H1 (cell line): ENCODE results near the gene GLDC. TPM values are rescaled to one million over a fixed set of nuclear protein-coding genes. Genes with fewer than 3 reads are reported as not detected.

Experiments used
- CTCF ChIA-PET: fragments of 300-600 bp; sonication (Branson Sonifier 250); formaldehyde crosslinking; loops from one replicate; lab custom pipeline; 2021; ENCODE audit not compliant: partially characterized antibody; lab: Charles Lee
- POLR2A ChIA-PET: fragments of 300-600 bp; sonication (Branson Sonifier 250); formaldehyde crosslinking; loops from one replicate; lab custom pipeline; 2021; ENCODE audit warnings: inconsistent platforms; ENCODE audit not compliant: partially characterized antibody; lab: Charles Lee
- DNase-seq, 2 experiments: peaks; one replicate each; pipeline versions ENCODE4 v3.0.0 to v3.0.0-alpha.2; 2010 to 2022; ENCODE audit warnings: low spot score in 2 of 2, low read depth in 1 of 2, mixed read lengths in 1 of 2
- FAIRE-seq: peaks from 2 replicates; lab custom pipeline; 2011; peaks lifted over from hg19 to GRCh38; lab: Jason Lieb, UNC
- H2AFZ ChIP-seq: 2 replicates; pipeline ENCODE4 v1.8.1; 2012; ENCODE audit warnings: low read length, inconsistent platforms
- H2AK5ac ChIP-seq: 2 replicates; pipeline ENCODE4 v1.6.1; 2013; ENCODE audit warnings: low read depth, low read length
- H2BK120ac ChIP-seq: replicated peaks from 2 replicates; pipeline ENCODE3; 2013; ENCODE audit warnings: low read depth, low read length, inconsistent platforms
- H2BK12ac ChIP-seq: 2 replicates; pipeline ENCODE4 v1.6.1; 2013; ENCODE audit warnings: low read depth, low read length
- H2BK15ac ChIP-seq: 2 replicates; pipeline ENCODE4 v1.6.1; 2013; ENCODE audit warnings: low read length
- H2BK20ac ChIP-seq: 2 replicates; pipeline ENCODE4 v1.6.1; 2013; ENCODE audit warnings: low read length
- H2BK5ac ChIP-seq: 2 replicates; pipeline ENCODE4 v1.6.1; 2013; ENCODE audit warnings: low read depth, low read length
- H3K14ac ChIP-seq: 2 replicates; pipeline ENCODE4 v1.6.1; 2013; ENCODE audit warnings: inconsistent platforms; ENCODE audit not compliant: insufficient read length
- H3K18ac ChIP-seq: 2 replicates; pipeline ENCODE4 v1.6.1; 2013; ENCODE audit warnings: low read length; ENCODE audit errors: extremely low read depth
- H3K23ac ChIP-seq: 2 replicates; pipeline ENCODE4 v1.6.1; 2013; ENCODE audit warnings: inconsistent platforms; ENCODE audit not compliant: insufficient read length
- H3K23me2 ChIP-seq: 2 replicates; pipeline ENCODE4 v1.6.1; 2013; ENCODE audit warnings: low read depth, low read length
- H3K27ac ChIP-seq: 2 replicates; pipeline ENCODE4 v1.6.1; 2011; ENCODE audit warnings: low read depth, low read length, inconsistent platforms
- H3K27me3 ChIP-seq, 4 experiments: replicated peaks in 1 of 4; 1 replicate in 1 of 4; 2 replicates in 3 of 4; pipeline versions ENCODE4 v1.6.1 to v1.8.1; 2011 to 2013; ENCODE audit warnings: low read length in 3 of 4, mild to moderate bottlenecking in 3 of 4, inconsistent platforms in 2 of 4, mixed read lengths in 2 of 4, moderate library complexity in 1 of 4; ENCODE audit not compliant: control insufficient read depth in 3 of 4, insufficient read depth in 3 of 4; ENCODE audit errors: extremely low read depth in 1 of 4
- H3K36me3 ChIP-seq, 4 experiments: 2 replicates each; pipeline versions ENCODE4 v1.6.1 to v1.8.1; 2011 to 2013; ENCODE audit warnings: mild to moderate bottlenecking in 4 of 4, low read length in 3 of 4, moderate library complexity in 2 of 4, control low read depth in 1 of 4, inconsistent platforms in 1 of 4; ENCODE audit not compliant: insufficient read depth in 4 of 4, control insufficient read depth in 2 of 4
- H3K4ac ChIP-seq: replicated peaks from 2 replicates; pipeline ENCODE3; 2013; ENCODE audit warnings: low read length, low read depth, mixed read lengths, inconsistent platforms; ENCODE audit not compliant: insufficient read length
- H3K4me1 ChIP-seq, 4 experiments: replicated peaks in 1 of 4; 1 replicate in 1 of 4; 2 replicates in 3 of 4; pipeline versions ENCODE4 v1.6.1 to v1.8.1; 2011 to 2013; ENCODE audit warnings: low read length in 3 of 4, inconsistent platforms in 2 of 4, mixed read lengths in 1 of 4; ENCODE audit not compliant: insufficient read depth in 4 of 4, control insufficient read depth in 3 of 4
- H3K4me2 ChIP-seq, 2 experiments: 2 replicates each; pipeline versions ENCODE4 v1.6.1 to v1.8.1; 2011 to 2013; ENCODE audit warnings: low read depth in 2 of 2, low read length in 2 of 2, control low read depth in 1 of 2, inconsistent platforms in 1 of 2, mild to moderate bottlenecking in 1 of 2; ENCODE audit not compliant: insufficient read depth in 1 of 2
- H3K4me3 ChIP-seq, 4 experiments: fragments of 200-600, 300-600 bp in 1 of 4; sonication (generic), shearing (Covaris generic), sonication (Bioruptor Twin) in 1 of 4; 2 replicates each; pipeline versions ENCODE4 v1.5.1 to v1.8.1; 2011 to 2016; ENCODE audit warnings: low read length in 4 of 4, low read depth in 3 of 4, control low read depth in 2 of 4, inconsistent platforms in 2 of 4, mild to moderate bottlenecking in 2 of 4, mixed read lengths in 1 of 4, moderate library complexity in 1 of 4; ENCODE audit not compliant: insufficient read depth in 2 of 4; ENCODE audit errors: extremely low read depth in 1 of 4
- H3K56ac ChIP-seq: replicated peaks from 2 replicates; pipeline ENCODE3; 2013; ENCODE audit warnings: low read depth, mild to moderate bottlenecking, mixed read lengths, low read length, inconsistent platforms; ENCODE audit not compliant: insufficient read length
- H3K79me1 ChIP-seq: 2 replicates; pipeline ENCODE4 v1.6.1; 2013; ENCODE audit warnings: low read depth, low read length, control low read depth
- H3K79me2 ChIP-seq, 2 experiments: 2 replicates each; pipeline versions ENCODE4 v1.6.1 to v1.8.1; 2012 to 2013; ENCODE audit warnings: low read length in 2 of 2, mild to moderate bottlenecking in 2 of 2, inconsistent platforms in 1 of 2; ENCODE audit not compliant: insufficient read depth in 2 of 2, control insufficient read depth in 1 of 2
- H3K9ac ChIP-seq, 4 experiments: replicated peaks in 1 of 4; 1 replicate in 1 of 4; 2 replicates in 3 of 4; pipeline versions ENCODE4 v1.6.1 to v1.8.1; 2011 to 2013; ENCODE audit warnings: low read depth in 3 of 4, low read length in 3 of 4, control low read depth in 2 of 4, mild to moderate bottlenecking in 2 of 4, moderate library complexity in 2 of 4, inconsistent platforms in 1 of 4; ENCODE audit errors: extremely low read depth in 1 of 4
- H3K9me3 ChIP-seq, 2 experiments: 2 replicates each; pipeline versions ENCODE4 v1.6.1 to v1.8.1; 2012 to 2013; ENCODE audit warnings: mild to moderate bottlenecking in 2 of 2, moderate library complexity in 2 of 2, control low read depth in 1 of 2, inconsistent platforms in 1 of 2, low read depth in 1 of 2, low read length in 1 of 2, mixed read lengths in 1 of 2; ENCODE audit not compliant: insufficient read depth in 2 of 2
- H4K20me1 ChIP-seq, 2 experiments: replicated peaks in 1 of 2; 2 replicates each; pipeline versions ENCODE3 to v1.8.1; 2011 to 2013; ENCODE audit warnings: inconsistent platforms in 2 of 2, low read length in 2 of 2, mild to moderate bottlenecking in 1 of 2; ENCODE audit not compliant: insufficient read depth in 2 of 2, control insufficient read depth in 1 of 2
- H4K5ac ChIP-seq: 2 replicates; pipeline ENCODE4 v1.6.1; 2013; ENCODE audit warnings: low read length, low read depth, mixed read lengths, inconsistent platforms; ENCODE audit not compliant: insufficient read length
- H4K8ac ChIP-seq: 2 replicates; pipeline ENCODE4 v1.8.0; 2013; ENCODE audit warnings: mild to moderate bottlenecking, moderate library complexity, low read length, inconsistent platforms; ENCODE audit not compliant: insufficient read depth; ENCODE audit errors: extremely low read depth
- H4K91ac ChIP-seq: replicated peaks from 2 replicates; pipeline ENCODE3; 2013; ENCODE audit warnings: low read length, mixed read lengths, inconsistent platforms; ENCODE audit not compliant: insufficient read length
- BRCA1 ChIP-seq: IDR thresholded peaks from 2 replicates; pipeline ENCODE4 v1.6.1; 2012; ENCODE audit warnings: low read depth, low read length, improper control_type of control experiment
- CBX5 ChIP-seq: fragments of 300-800, 300-1000 bp; sonication (generic); IDR thresholded peaks from 2 replicates; pipeline ENCODE4 v1.7.1; 2016; ENCODE audit warnings: antibody characterized with exemption, low read length, low read depth
- GTF2F1 ChIP-seq: IDR thresholded peaks from 2 replicates; pipeline ENCODE4 v1.6.1; 2012; ENCODE audit warnings: low read depth, low read length, improper control_type of control experiment, borderline replicate concordance
- HDAC6 ChIP-seq: IDR thresholded peaks from one replicate; pipeline ENCODE4 v1.7.1; 2012; ENCODE audit warnings: low read depth, mild to moderate bottlenecking, inconsistent platforms, low read length, moderate library complexity
- KDM4A ChIP-seq: IDR thresholded peaks from one replicate; pipeline ENCODE4 v1.7.1; 2012; ENCODE audit warnings: low read depth, mild to moderate bottlenecking, moderate library complexity, low read length, inconsistent platforms; ENCODE audit not compliant: severe bottlenecking
- MAFK ChIP-seq: IDR thresholded peaks from 2 replicates; pipeline ENCODE4 v1.6.1; 2012; ENCODE audit warnings: low read depth, mild to moderate bottlenecking, improper control_type of control experiment, low read length
- NANOG ChIP-seq: IDR thresholded peaks from 2 replicates; pipeline ENCODE4 v1.6.1; 2011; ENCODE audit warnings: low read length, low read depth, mild to moderate bottlenecking, inconsistent platforms; ENCODE audit not compliant: insufficient read depth, poor library complexity, severe bottlenecking
- RAD21 ChIP-seq, 2 experiments: IDR thresholded peaks in 1 of 2; conservative IDR thresholded peaks in 1 of 2; 2 replicates each; pipeline ENCODE4 v1.6.1; 2011; ENCODE audit warnings: low read depth in 2 of 2, low read length in 2 of 2, improper control_type of control experiment in 1 of 2, inconsistent platforms in 1 of 2, mild to moderate bottlenecking in 1 of 2, moderate library complexity in 1 of 2
- RFX5 ChIP-seq: IDR thresholded peaks from 2 replicates; pipeline ENCODE4 v1.6.1; 2011; ENCODE audit warnings: low read depth, low read length, improper control_type of control experiment, borderline replicate concordance
- SIX5 ChIP-seq: IDR thresholded peaks from 2 replicates; pipeline ENCODE4 v1.6.1; 2011; ENCODE audit warnings: mild to moderate bottlenecking, low read depth, low read length
- SP2 ChIP-seq: IDR thresholded peaks from 2 replicates; pipeline ENCODE4 v1.6.1; 2012; ENCODE audit warnings: mild to moderate bottlenecking, low read length, inconsistent platforms
- TBP ChIP-seq: IDR thresholded peaks from 2 replicates; pipeline ENCODE4 v1.6.1; 2011; ENCODE audit warnings: low read depth, low read length, improper control_type of control experiment
- TCF12 ChIP-seq: IDR thresholded peaks from 2 replicates; pipeline ENCODE4 v1.6.1; 2011; ENCODE audit warnings: low read depth, mild to moderate bottlenecking, low read length
- TEAD4 ChIP-seq: IDR thresholded peaks from 2 replicates; pipeline ENCODE4 v1.6.1; 2012; ENCODE audit warnings: low read depth, low read length, inconsistent platforms, mixed read lengths
- WGBS, 2 experiments: shearing (Covaris generic) in 1 of 2; methylation state at CpG; one replicate each; pipeline versions ENCODE4 v1.1.6 to v1.1.7; 2013 to 2015; ENCODE audit warnings: low lambda C conversion rate in 2 of 2, mixed read lengths in 2 of 2, inconsistent platforms in 1 of 2, low coverage in 1 of 2, missing lambda C conversion rate in 1 of 2; ENCODE audit not compliant: insufficient replicate concordance in 2 of 2, insufficient coverage in 1 of 2, insufficient read length in 1 of 2; ENCODE audit errors: extremely low coverage in 1 of 2, missing lambda C conversion rate in 1 of 2; 5-methylcytosine and 5-hydroxymethylcytosine counted together
- polyA plus RNA-seq, 7 experiments: library from polyadenylated mRNA; depleted of rRNA in 3 of 7; stranded (reverse) in 5 of 7; unstranded in 2 of 7; fragments of >200 nt in 5 of 7; fragments of 200-250 nt in 2 of 7; gene quantifications; 1 replicate in 5 of 7; 2 replicates in 1 of 7; 4 replicates in 1 of 7; pipeline versions ENCODE4 v1.2.1 to v1.2.3, GENCODE V29; 2011 to 2013; ENCODE audit warnings: missing spikeins in 2 of 7, mixed read lengths in 2 of 7
- total RNA-seq: library from RNA; stranded (reverse); fragmentation: NEBNext Ultra II Directional; extraction: Animal tissue kit (Norgen Biotek cat#: 25700); gene quantifications from 2 replicates; pipeline ENCODE4 v1.2.1, GENCODE V29; 2021

GLDC gene
- total and polyA plus RNA-seq, 2 of the 8 experiments (the other 6 are each of a cell fraction or from before 2014, with no cell fraction given) = 48.8 to 101 TPM

- Histone ChIP-seq H4K91ac (no peak overlapping the region), H2BK20ac (no peak overlapping the region), H3K27me3 (no peaks in the 10 kb centered on the region), H3K79me1 (no peaks in the 10 kb centered on the region), H4K20me1 (no peaks in the 10 kb centered on the region), H2BK120ac (no peak overlapping the region), H3K79me2 (no peaks in the 10 kb centered on the region), H4K5ac (no peak overlapping the region), H3K4me3 (no peak overlapping the region), H2BK5ac (no peak overlapping the region), H3K9ac (no peak overlapping the region), H3K4ac (no peak overlapping the region), H2BK12ac (no peak overlapping the region), H3K4me2 (no peak overlapping the region), H2AK5ac (no peak overlapping the region), H3K9me3 (no peaks in the 10 kb centered on the region), H3K23me2 (no peaks in the 10 kb centered on the region), H3K36me3 (no peaks in the 10 kb centered on the region), H3K18ac (no peak overlapping the region), H3K23ac (no peak overlapping the region), H3K56ac (no peak overlapping the region), H2AFZ (no peak overlapping the region), H3K14ac (no peak overlapping the region), H3K27ac (no peak overlapping the region), H3K4me1 (no peaks in the 10 kb centered on the region), H4K8ac (no peak overlapping the region), H2BK15ac (no peak overlapping the region)
- no peak for FAIRE-seq
- CTCF ChIA-PET = interaction anchor here (1.0 to 2.3 kb wide), 4 partner anchors 8 to 140 kb away, joined by 3 to 11 read pairs (median 4); no protein-coding TSS in a partner anchor
- DNase-seq = no peak
- POLR2A ChIA-PET = interaction anchor here (0.6 to 1.7 kb wide), 2 partner anchors 13 to 191 kb away, joined by 3 read pairs; no protein-coding TSS in a partner anchor
- WGBS, 2 experiments = 71% methylated on average over 1 of the region's 1 CpG; no CpG with 5 or more reads in 1 of the 2 experiments
- TF ChIP-seq RAD21 (IDR thresholded peaks at IDR 0.05 in 1 of 2, conservative IDR thresholded peaks at IDR 0.05 in 1 of 2; ENCODE audit: low read depth in 2 of 2, low read length in 2 of 2) (no peak), KDM4A (no peak), SP2 (no peak), HDAC6 (no peak), RFX5 (no peak), MAFK (no peak), BRCA1 (no peak), SIX5 (no peak), TBP (no peak), GTF2F1 (no peak), NANOG (no peak), CBX5 (no peak), TEAD4 (no peak), TCF12 (no peak)
Observed at GRCh38 chr9:6665628-6666027, 20.1 kb upstream of the GLDC start.
